Measurements from ENCODE around the gene MYL4. TPM values are rescaled to one million over a fixed set of nuclear protein-coding genes. Genes with fewer than 3 reads are reported as not detected.
A peak's percentile ranks its signal among the peaks of the same experiment; 100 is the strongest.

The MYL4 gene
- total and polyA plus RNA-seq, 2 of the 8 experiments (the other 6 are each of a cell fraction or from before 2014, with no cell fraction given): 0.12 TPM; not detected in 1

GRCh38 chr17:47254403-47254943 lies 45.3 kb downstream of the MYL4 start:
- Histone ChIP-seq H2BK12ac (ENCODE audit: low read depth, low read length) (no peak overlapping the region), H3K36me3 (ENCODE audit: control insufficient read depth in 2 of 4, insufficient read depth in 4 of 4, low read length in 3 of 4) (no peaks in the 10 kb centered on the region), H3K79me2 (ENCODE audit: control insufficient read depth in 1 of 2, insufficient read depth in 2 of 2, low read length in 2 of 2) (no peaks in the 10 kb centered on the region), H3K9ac (replicated peaks in 1 of 4; ENCODE audit: extremely low read depth in 1 of 4, low read depth in 3 of 4, low read length in 3 of 4) (no peak overlapping the region), H3K4me2 (ENCODE audit: insufficient read depth in 1 of 2, low read depth in 2 of 2, low read length in 2 of 2) (peak overlapping the region; percentile 82 to 90), H4K91ac (replicated peaks; ENCODE audit: insufficient read length, low read length) (no peak overlapping the region), H2BK15ac (ENCODE audit: low read length) (no peak overlapping the region), H2BK5ac (ENCODE audit: low read depth, low read length) (no peak overlapping the region), H3K4me1 (replicated peaks in 1 of 4; ENCODE audit: control insufficient read depth in 3 of 4, insufficient read depth in 4 of 4, low read length in 3 of 4) (peaks cover 0 to 11% (median 7%) of the 10 kb centered on the region in 4 experiments; a peak in 6 of 7 replicates), H2AK5ac (ENCODE audit: low read depth, low read length) (no peak overlapping the region), H3K56ac (replicated peaks; ENCODE audit: insufficient read length, low read depth, low read length) (no peak overlapping the region), H3K9me3 (ENCODE audit: insufficient read depth in 2 of 2, low read depth in 1 of 2, low read length in 1 of 2) (no peaks in the 10 kb centered on the region), H3K79me1 (ENCODE audit: low read depth, low read length) (no peaks in the 10 kb centered on the region), H4K8ac (ENCODE audit: extremely low read depth, insufficient read depth, low read length) (no peak overlapping the region), H3K23me2 (ENCODE audit: low read depth, low read length) (peaks cover 11% of the 10 kb centered on the region; the same call in 1 of the 2 replicates), H4K20me1 (replicated peaks in 1 of 2; ENCODE audit: control insufficient read depth in 1 of 2, insufficient read depth in 2 of 2, low read length in 2 of 2) (peaks cover 0 to 2% of the 10 kb centered on the region in 2 experiments), H3K18ac (ENCODE audit: extremely low read depth, low read length) (no peak overlapping the region; the same call in 1 of the 2 replicates), H2BK120ac (replicated peaks; ENCODE audit: low read depth, low read length) (no peak overlapping the region), H3K23ac (ENCODE audit: insufficient read length) (no peak overlapping the region), H3K27ac (ENCODE audit: low read depth, low read length) (no peak overlapping the region), H2BK20ac (ENCODE audit: low read length) (no peak overlapping the region), H3K14ac (ENCODE audit: insufficient read length) (no peak overlapping the region), H4K5ac (ENCODE audit: insufficient read length, low read depth, low read length) (no peak overlapping the region), H3K4me3 (ENCODE audit: extremely low read depth in 1 of 4, insufficient read depth in 2 of 4, low read depth in 3 of 4, low read length in 4 of 4) (peak overlapping the region; percentile 60 to 76 (median 67)), H3K27me3 (replicated peaks in 1 of 4; ENCODE audit: control insufficient read depth in 3 of 4, extremely low read depth in 1 of 4, insufficient read depth in 3 of 4, low read length in 3 of 4) (peaks cover 9 to 32% (median 28%) of the 10 kb centered on the region in 4 experiments), H2AFZ (ENCODE audit: low read length) (0 out of 2 replicates have a peak overlapping the region, but pooled peaks have one; percentile 36), H3K4ac (replicated peaks; ENCODE audit: insufficient read length, low read depth, low read length) (no peak overlapping the region)
- FAIRE-seq (no peak), DNase-seq (ENCODE audit: low read depth in 1 of 2, low spot score in 2 of 2) (no peak)
- 21% methylated on average over 15 of the region's 15 CpGs; no CpG with 5 or more reads in 1 of the 2 experiments for WGBS, 2 experiments (ENCODE audit: extremely low coverage in 1 of 2, insufficient coverage in 1 of 2, insufficient read length in 1 of 2, insufficient replicate concordance in 2 of 2, low coverage in 1 of 2, low lambda C conversion rate in 2 of 2, missing lambda C conversion rate in 1 of 2)
- ChIA-PET CTCF (ENCODE audit: partially characterized antibody) (interaction anchor here (0.6 to 1.4 kb wide), 5 partner anchors 9 to 133 kb away, joined by 3 to 4 read pairs (median 3); no protein-coding TSS in a partner anchor), POLR2A (ENCODE audit: partially characterized antibody) (interaction anchor here (0.9 kb wide), 1 partner anchor 58 kb away, joined by 3 read pairs; no protein-coding TSS in a partner anchor)
- TF ChIP-seq SUZ12 (IDR thresholded peaks at IDR 0.05; ENCODE audit: low read length) (peak; percentile 39; the same call in 1 of the 2 replicates), JUND (IDR thresholded peaks at IDR 0.05; ENCODE audit: low read length) (no peak)
